ENCODE measurements around the gene PPP2R1B. TPM values are rescaled to one million over a fixed set of nuclear protein-coding genes. Genes with fewer than 3 reads are reported as not detected.

Gene PPP2R1B
- polyA plus RNA-seq, 1 experiment: 20.7 TPM

DNA sequence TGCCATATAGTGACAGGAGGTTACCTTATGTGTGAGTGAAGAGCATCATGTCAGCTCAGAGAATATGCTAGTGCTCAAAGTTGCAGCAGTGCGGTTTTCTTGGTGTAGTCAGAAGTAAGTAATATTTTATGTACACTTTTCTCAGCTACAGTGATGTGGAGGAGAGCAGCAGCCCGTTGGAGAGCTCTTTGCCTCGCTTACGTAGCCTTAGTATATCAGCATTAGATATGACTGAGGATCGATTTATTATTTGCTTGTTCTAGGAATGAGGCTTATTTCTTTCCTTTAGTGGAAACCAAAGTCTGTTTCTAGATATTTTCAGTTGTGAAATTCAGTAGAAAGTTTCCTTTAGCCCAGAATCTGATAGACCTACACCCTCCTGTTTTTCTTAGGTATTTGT lies 63.6 kb downstream of the PPP2R1B start:
- ChIA-PET CTCF (interaction anchor here (2.0 kb wide), 1 partner anchor 98 kb away, joined by 5 read pairs; no protein-coding TSS in a partner anchor), POLR2A (no interaction called here)
- Histone ChIP-seq H3K4me3 (ENCODE audit: low read depth, low read length) (no peak overlapping the region), H3K27me3 (ENCODE audit: control insufficient read depth, insufficient read depth, low read length) (no peaks in the 10 kb centered on the region), H3K36me3 (ENCODE audit: control insufficient read depth, insufficient read depth, low read length) (peaks cover 3% of the 10 kb centered on the region; the same call in 1 of the 2 replicates)
- TF ChIP-seq, protein P1, sequence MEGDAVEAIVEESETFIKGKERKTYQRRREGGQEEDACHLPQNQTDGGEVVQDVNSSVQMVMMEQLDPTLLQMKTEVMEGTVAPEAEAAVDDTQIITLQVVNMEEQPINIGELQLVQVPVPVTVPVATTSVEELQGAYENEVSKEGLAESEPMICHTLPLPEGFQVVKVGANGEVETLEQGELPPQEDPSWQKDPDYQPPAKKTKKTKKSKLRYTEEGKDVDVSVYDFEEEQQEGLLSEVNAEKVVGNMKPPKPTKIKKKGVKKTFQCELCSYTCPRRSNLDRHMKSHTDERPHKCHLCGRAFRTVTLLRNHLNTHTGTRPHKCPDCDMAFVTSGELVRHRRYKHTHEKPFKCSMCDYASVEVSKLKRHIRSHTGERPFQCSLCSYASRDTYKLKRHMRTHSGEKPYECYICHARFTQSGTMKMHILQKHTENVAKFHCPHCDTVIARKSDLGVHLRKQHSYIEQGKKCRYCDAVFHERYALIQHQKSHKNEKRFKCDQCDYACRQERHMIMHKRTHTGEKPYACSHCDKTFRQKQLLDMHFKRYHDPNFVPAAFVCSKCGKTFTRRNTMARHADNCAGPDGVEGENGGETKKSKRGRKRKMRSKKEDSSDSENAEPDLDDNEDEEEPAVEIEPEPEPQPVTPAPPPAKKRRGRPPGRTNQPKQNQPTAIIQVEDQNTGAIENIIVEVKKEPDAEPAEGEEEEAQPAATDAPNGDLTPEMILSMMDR (IDR thresholded peaks at IDR 0.05; ENCODE audit: insufficient read depth, low read depth, low read length): no peak
- DNase-seq (ENCODE audit: low read depth): no peak

DNA sequence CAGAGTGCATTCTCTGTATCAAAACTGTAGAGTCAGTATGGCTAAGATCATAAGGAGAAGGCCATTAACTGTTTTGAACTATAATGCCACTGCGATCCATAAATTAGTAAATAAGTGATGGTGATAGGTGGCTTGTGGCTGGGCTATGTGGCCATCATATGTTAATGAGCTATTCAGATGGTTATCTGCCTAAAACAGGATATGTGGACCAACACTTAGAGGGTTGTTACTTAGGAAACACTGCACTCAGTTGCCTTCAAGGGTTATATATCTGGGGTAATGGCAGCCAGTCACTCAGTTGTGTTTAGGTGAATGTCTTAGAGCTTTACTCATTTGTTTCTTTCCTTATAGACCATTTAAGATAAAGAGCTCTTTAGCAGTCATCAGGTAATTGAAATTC lies 66.0 kb downstream of the PPP2R1B start:
- ChIA-PET POLR2A (no interaction called here), CTCF (interaction anchor here (0.9 to 1.2 kb wide), 3 partner anchors 16 to 96 kb away, joined by 3 to 6 read pairs (median 4); no protein-coding TSS in a partner anchor)
- H3K4me3 ChIP-seq (ENCODE audit: low read depth, low read length): no peak overlapping the region
- H3K36me3 ChIP-seq (ENCODE audit: control insufficient read depth, insufficient read depth, low read length): peaks cover 3% of the 10 kb centered on the region; the same call in 1 of the 2 replicates
- H3K27me3 ChIP-seq (ENCODE audit: control insufficient read depth, insufficient read depth, low read length): no peaks in the 10 kb centered on the region
- DNase-seq (ENCODE audit: low read depth): no peak
- TF ChIP-seq, protein P1 (IDR thresholded peaks at IDR 0.05; ENCODE audit: insufficient read depth, low read depth, low read length): no peak

DNA sequence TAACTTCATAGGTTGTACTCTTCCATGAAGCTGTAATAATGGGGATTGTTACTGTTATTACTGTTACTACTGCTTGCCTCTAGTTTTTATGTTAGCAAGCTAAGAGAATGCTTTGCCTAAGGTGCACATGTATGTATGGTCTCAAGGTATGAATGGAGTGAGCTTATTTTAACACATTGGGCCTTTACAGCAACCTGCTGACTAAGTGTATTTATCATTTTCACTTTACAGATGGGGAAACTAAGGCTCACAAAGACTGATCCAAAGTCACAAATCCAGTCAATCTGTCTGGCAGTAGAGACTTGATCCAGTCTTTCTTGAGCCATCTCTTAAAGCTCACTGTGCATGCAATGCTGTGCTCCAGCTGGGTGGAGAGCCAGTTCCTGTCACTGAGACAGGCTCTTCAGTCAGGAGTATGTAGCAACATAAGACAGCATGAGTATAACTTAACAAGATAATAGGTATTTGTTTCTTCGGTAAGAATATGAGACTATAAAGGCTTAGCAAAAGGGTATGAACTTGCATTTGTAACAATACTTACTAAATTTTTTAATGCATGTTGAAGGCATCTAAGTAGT lies 66.5 kb downstream of the PPP2R1B start:
- POLR2A ChIA-PET: no interaction called here
- CTCF ChIA-PET: interaction anchor here (0.9 to 1.2 kb wide), 3 partner anchors 16 to 95 kb away, joined by 3 to 6 read pairs (median 4); no protein-coding TSS in a partner anchor
- Histone ChIP-seq H3K4me3 (ENCODE audit: low read depth, low read length) (no peak overlapping the region), H3K27me3 (ENCODE audit: control insufficient read depth, insufficient read depth, low read length) (no peaks in the 10 kb centered on the region), H3K36me3 (ENCODE audit: control insufficient read depth, insufficient read depth, low read length) (peaks cover 2% of the 10 kb centered on the region; the same call in 1 of the 2 replicates)
- DNase-seq (ENCODE audit: low read depth): no peak
- TF ChIP-seq, protein P1 (IDR thresholded peaks at IDR 0.05; ENCODE audit: insufficient read depth, low read depth, low read length): no peak

DNA sequence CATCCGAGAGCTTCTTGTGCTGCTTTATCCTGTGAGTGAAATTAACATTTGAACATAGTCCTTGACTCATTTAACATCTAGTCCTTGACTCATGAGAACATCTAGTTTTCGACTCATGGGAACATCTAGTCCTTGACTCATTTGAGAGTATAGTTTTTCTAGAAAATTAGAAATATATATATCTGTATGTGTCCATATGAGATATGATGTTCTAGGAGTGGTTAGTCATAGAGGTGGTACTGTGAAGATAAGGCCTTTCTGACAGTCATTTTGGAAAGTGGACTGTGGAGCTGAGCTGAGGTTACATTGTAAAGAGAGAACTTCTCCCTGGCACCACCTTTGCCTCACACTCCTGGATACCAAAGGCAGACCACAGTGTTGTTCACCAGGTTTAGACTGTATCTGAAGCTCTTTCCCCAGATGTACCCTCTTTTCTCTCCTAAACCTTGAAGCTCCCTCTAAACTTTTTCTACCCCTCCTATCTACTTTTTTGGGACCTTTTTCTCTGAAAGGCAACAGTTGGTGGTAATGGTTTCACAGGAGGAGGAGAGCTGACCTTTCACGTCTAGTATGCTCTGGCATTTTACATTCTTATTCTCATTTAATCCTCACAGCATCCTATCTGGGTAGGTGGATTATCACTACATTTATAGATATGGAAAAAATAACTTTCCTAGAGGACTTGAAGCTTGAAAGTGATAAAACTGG lies 67.2 kb downstream of the PPP2R1B start:
- no peak for DNase-seq (ENCODE audit: low read depth)
- TF ChIP-seq, protein P1 (IDR thresholded peaks at IDR 0.05; ENCODE audit: insufficient read depth, low read depth, low read length): no peak
- Histone ChIP-seq H3K36me3 (ENCODE audit: control insufficient read depth, insufficient read depth, low read length) (peaks cover 2% of the 10 kb centered on the region; the same call in 1 of the 2 replicates), H3K27me3 (ENCODE audit: control insufficient read depth, insufficient read depth, low read length) (no peaks in the 10 kb centered on the region), H3K4me3 (ENCODE audit: low read depth, low read length) (no peak overlapping the region)
- POLR2A ChIA-PET: no interaction called here
- CTCF ChIA-PET: interaction anchor here (0.9 to 1.2 kb wide), 3 partner anchors 15 to 95 kb away, joined by 3 to 6 read pairs (median 4); no protein-coding TSS in a partner anchor

DNA sequence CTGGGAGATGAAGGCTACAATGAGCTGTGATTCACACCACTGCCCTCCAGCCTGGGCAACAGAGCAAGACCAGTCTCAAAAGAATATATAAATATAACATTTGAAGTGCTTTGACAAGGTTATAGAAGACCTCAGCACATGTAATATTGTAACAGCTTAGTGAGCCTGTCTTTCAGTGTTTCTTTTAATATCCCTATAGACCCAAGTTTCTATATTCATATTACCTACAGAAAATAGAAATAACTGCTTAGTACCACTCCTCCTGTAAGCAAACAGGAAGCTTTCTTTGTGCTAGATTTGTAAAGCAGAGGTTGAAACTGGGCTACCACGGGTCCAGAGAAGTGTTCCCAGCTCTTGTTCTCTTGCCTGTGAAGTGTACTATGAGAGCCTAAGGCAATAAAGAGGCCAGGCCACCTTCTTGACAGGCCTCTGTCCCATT lies 68.2 kb downstream of the PPP2R1B start:
- DNase-seq (ENCODE audit: low read depth): no peak
- H3K27me3 ChIP-seq (ENCODE audit: control insufficient read depth, insufficient read depth, low read length): no peaks in the 10 kb centered on the region
- TF ChIP-seq, protein P1 (IDR thresholded peaks at IDR 0.05; ENCODE audit: insufficient read depth, low read depth, low read length): no peak
- CTCF ChIA-PET: no interaction called here
- H3K36me3 ChIP-seq (ENCODE audit: control insufficient read depth, insufficient read depth, low read length): no peaks in the 10 kb centered on the region; the same call in 1 of the 2 replicates
- H3K4me3 ChIP-seq (ENCODE audit: low read depth, low read length): no peak overlapping the region
- POLR2A ChIA-PET: interaction anchor here (0.6 kb wide), 1 partner anchor 31 kb away, joined by 3 read pairs; no protein-coding TSS in a partner anchor

Data from BJ (cell line).